GM21367 (cell line): ENCODE results near the gene LRRC25.

Experiments used
- ATAC-seq: cut with Tn5 transposase; IDR thresholded peaks from one replicate; pipeline ENCODE4 v1.9.1; 2021; ENCODE audit not compliant: unreplicated experiment

The LRRC25 gene

DNA sequence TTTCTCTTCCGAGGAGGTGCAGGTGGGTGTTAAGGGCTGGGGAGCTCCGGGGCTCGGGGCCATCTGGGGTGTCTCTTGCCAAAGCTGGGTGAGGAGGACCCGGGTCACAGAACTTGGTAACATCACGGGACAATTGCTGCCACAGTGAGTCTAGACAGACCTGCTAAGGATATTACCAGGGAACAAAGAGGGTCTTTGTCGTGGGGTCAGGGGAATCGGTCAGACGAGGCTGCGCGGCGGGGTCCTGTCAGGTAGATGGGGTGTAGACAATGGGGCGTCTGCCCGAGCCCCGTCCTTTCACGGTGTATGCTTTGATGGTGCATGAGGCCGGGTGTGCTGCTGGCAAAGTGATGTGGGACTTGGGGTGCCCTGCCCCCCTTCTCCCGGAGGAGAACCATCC, 49.3 kb downstream of the LRRC25 start:
- no peak for ATAC-seq

DNA sequence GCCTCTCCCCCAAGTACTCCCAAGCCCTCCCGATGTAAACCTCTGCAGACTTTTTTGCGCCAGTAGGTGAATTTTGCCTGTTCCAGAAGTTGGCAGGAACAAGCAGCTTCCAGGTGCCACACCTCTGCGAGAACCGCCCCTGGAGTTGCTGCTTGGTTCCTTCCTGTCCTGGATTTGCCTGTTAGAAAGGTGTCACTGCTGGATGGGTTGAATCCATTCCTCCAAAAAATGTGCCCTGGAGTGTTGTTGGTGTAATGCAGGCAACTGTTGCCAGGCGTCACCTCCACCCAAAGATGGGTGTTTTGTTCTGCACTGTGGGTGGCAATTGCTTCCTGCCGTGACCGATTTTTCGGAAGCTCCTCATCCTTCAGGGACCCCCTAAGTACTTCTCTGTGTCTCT, 51.3 kb downstream of the LRRC25 start:
- no peak for ATAC-seq

DNA sequence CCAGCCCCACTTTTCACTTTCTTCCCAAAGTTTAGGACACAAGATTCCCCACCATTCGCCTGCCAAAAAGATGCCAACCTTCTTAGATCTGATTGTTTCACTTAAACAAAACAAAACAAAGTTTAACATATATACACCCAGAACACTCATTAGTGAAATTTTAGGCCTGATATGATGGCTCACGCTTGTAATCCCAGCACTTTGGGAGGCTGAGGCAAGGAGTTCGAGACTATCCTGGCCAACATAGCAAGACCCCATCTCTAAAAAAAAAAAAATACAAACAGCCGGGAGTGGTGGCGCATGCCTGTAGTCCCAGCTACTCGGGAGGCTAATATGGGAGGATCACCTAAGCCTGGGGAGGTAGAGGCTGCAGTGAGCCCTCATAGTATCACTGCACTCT, 52.1 kb downstream of the LRRC25 start:
- no peak for ATAC-seq

DNA sequence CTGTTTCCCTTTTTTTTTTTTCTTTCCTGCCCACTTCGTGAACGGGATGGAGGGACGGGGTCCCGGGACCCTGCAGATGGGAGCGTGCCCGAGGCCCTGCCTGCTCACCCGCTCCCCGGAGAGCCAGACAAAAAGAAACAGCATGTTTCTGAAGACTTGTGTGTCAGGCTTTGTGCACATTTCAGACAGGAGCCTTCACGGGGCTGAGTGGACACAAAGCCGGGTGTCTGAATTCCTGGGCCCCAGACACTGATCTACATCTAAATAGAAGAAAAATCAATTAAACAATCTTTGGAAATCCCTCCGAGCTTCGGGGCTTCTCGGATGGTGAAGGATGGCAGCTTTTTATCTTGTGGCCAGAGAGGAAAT, 52.9 kb downstream of the LRRC25 start:
- ATAC-seq: no peak

DNA sequence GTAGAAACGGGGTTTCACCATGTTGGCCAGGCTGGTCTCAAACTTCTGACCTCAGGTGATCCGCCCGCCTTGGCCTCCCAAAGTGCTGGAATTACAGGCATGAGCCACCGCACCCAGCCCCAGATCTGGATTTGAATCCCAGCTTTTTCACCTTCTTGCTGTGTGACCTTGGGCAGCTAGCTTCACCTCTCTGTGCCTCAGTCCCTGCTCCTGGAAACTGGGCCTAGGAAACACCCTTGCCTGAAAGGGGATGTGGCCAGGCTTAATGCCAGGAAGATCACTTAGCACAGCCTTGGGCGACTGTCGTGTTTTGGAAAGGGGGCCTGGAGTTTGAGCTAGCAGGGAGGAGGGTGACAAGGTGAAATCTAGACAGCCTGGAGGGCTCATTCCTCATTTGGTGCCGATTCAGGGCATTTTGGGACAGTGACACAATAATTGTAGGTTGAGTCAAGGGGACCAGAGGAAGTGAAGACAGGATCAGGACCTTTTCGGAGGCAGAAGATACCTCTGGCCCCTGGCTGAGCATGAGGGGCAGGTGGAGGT, 55.3 kb downstream of the LRRC25 start:
- ATAC-seq: no peak
